ENCODE results near the gene ITPK1.

DNA sequence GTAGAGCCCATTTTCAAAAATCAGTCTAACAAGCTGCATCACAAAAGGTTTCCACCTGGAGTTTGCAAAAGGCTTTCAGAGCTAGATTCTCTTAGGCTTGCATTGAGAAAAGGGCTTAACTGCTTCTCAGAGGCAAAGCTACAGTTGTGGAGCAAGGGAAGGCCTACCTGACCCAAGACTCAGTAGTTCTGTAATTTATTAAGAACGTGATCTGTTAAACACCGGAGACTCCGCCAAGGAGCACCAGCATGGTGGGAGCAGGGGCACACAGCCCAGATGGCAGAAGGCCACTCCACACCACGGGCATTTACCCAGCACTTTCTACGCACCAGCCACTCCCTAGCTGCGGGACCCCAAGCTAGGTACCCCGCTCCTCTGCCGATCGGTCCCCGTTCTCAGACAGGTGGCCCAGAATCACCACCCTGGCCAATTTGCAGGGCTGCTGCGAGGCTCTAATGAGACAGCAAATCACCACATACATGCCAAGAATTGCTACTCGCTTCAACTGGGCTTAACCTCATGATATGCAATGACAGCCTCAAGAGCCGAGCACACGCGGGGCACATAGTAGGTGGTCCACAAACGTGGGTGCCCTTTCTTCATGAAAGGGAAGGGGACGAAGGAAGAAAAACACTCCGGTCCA is 1.5 kb downstream of the ITPK1 start:
- TF ChIP-seq, protein P1, sequence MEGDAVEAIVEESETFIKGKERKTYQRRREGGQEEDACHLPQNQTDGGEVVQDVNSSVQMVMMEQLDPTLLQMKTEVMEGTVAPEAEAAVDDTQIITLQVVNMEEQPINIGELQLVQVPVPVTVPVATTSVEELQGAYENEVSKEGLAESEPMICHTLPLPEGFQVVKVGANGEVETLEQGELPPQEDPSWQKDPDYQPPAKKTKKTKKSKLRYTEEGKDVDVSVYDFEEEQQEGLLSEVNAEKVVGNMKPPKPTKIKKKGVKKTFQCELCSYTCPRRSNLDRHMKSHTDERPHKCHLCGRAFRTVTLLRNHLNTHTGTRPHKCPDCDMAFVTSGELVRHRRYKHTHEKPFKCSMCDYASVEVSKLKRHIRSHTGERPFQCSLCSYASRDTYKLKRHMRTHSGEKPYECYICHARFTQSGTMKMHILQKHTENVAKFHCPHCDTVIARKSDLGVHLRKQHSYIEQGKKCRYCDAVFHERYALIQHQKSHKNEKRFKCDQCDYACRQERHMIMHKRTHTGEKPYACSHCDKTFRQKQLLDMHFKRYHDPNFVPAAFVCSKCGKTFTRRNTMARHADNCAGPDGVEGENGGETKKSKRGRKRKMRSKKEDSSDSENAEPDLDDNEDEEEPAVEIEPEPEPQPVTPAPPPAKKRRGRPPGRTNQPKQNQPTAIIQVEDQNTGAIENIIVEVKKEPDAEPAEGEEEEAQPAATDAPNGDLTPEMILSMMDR (IDR thresholded peaks at IDR 0.05; ENCODE audit: borderline replicate concordance, extremely low read depth, low read length, poor library complexity, severe bottlenecking) = no peak
- TF ChIP-seq EZH2 (IDR thresholded peaks at IDR 0.05; ENCODE audit: borderline replicate concordance, low read depth, low read length, severe bottlenecking) = no peak

Measured in DND-41 (cell line).